HepG2 (cell line): ENCODE data around the gene SDC4. TPM values are rescaled to one million over a fixed set of nuclear protein-coding genes. Genes with fewer than 3 reads are reported as not detected.

Experiments used
- ATAC-seq: fragments of 200-7000 bp; cut with Tn5 transposase; 3 replicates; pipeline ENCODE4 v1.9.1; 2020; ENCODE audit warnings: mild to moderate bottlenecking, moderate library complexity
- BruUV-seq: library from RNA; stranded (reverse); fragments of 400-500 nt; replicated peaks from 2 replicates; lab custom pipeline; 2021; lab: Mats Ljungman, UMichigan
- CTCF ChIA-PET: fragments of 300-600 bp; formaldehyde crosslinking; extraction: SDS; loops from one replicate; lab custom pipeline; 2021; ENCODE audit warnings: low total read pairs, inconsistent platforms, low intra/inter-chr PET ratio; lab: Yijun Ruan, JAX
- POLR2A ChIA-PET: fragments of 350-600 bp; sonication (Branson Sonifier 250); formaldehyde crosslinking; loops from one replicate; lab custom pipeline; 2020; ENCODE audit warnings: antibody characterized with exemption, inconsistent platforms; lab: Yijun Ruan, JAX
- DNase-seq: peaks from one replicate; pipeline ENCODE4 v3.0.0-alpha.2; 2015; ENCODE audit warnings: low spot score
- FAIRE-seq: peaks from 3 replicates; lab custom pipeline; 2011; peaks lifted over from hg19 to GRCh38; lab: Jason Lieb, UNC
- H2AFZ ChIP-seq: one replicate; pipeline ENCODE4 v1.6.1; 2011; ENCODE audit warnings: low read length, inconsistent platforms
- H3K27ac ChIP-seq: fragments of 300-600 bp; 3 replicates; pipeline ENCODE4 v1.8.0; 2011; ENCODE audit warnings: mixed run types, mild to moderate bottlenecking, mixed read lengths, low read length, inconsistent platforms; ENCODE audit not compliant: insufficient read depth; ENCODE audit errors: extremely low read length
- H3K27me3 ChIP-seq, 2 experiments: fragments of 200-600 bp in 1 of 2; 2 replicates in 1 of 2; 3 replicates in 1 of 2; pipeline versions ENCODE4 v1.6.0 to v1.8.0; 2011; ENCODE audit warnings: low read length in 2 of 2, mild to moderate bottlenecking in 2 of 2, moderate library complexity in 2 of 2, inconsistent platforms in 1 of 2; ENCODE audit not compliant: insufficient read depth in 2 of 2, control insufficient read depth in 1 of 2
- H3K36me3 ChIP-seq, 2 experiments: fragments of 200-600 bp in 1 of 2; replicated peaks in 1 of 2; 2 replicates in 1 of 2; 3 replicates in 1 of 2; pipeline versions ENCODE4 v1.5.1 to v1.8.0; 2011; ENCODE audit warnings: low read length in 2 of 2, inconsistent platforms in 1 of 2; ENCODE audit not compliant: insufficient read depth in 2 of 2, control insufficient read depth in 1 of 2
- H3K4me1 ChIP-seq: 2 replicates; pipeline ENCODE4 v1.5.1; 2012; ENCODE audit warnings: low read length, inconsistent platforms; ENCODE audit not compliant: insufficient read depth
- H3K4me2 ChIP-seq: 2 replicates; pipeline ENCODE4 v1.6.0; 2011; ENCODE audit warnings: low read depth, low read length, inconsistent platforms
- H3K4me3 ChIP-seq, 3 experiments: fragments of 200-600 bp in 1 of 3; sonication (generic), shearing (Covaris generic) in 1 of 3; replicated peaks in 1 of 3; 2 replicates each; pipeline ENCODE4 v1.5.1; 2011 to 2016; ENCODE audit warnings: low read length in 3 of 3, inconsistent platforms in 2 of 3, low read depth in 2 of 3, mild to moderate bottlenecking in 2 of 3, control low read depth in 1 of 3, mixed read lengths in 1 of 3; ENCODE audit not compliant: insufficient read depth in 1 of 3
- H3K79me2 ChIP-seq: one replicate; pipeline ENCODE4 v1.6.1; 2011; ENCODE audit warnings: low read length, inconsistent platforms; ENCODE audit not compliant: insufficient read depth
- H3K9ac ChIP-seq: 2 replicates; pipeline ENCODE4 v1.6.0; 2011; ENCODE audit warnings: mild to moderate bottlenecking, low read depth, low read length, inconsistent platforms; ENCODE audit not compliant: insufficient read depth
- H3K9me3 ChIP-seq: 2 replicates; pipeline ENCODE4 v1.5.1; 2012; ENCODE audit warnings: mild to moderate bottlenecking, low read length
- H4K20me1 ChIP-seq: 2 replicates; pipeline ENCODE4 v1.6.0; 2011; ENCODE audit warnings: inconsistent platforms, mild to moderate bottlenecking, low read length, moderate library complexity; ENCODE audit not compliant: insufficient read depth
- FOXO4 ChIP-seq: sonication (generic); formaldehyde crosslinking; conservative IDR thresholded peaks from 2 replicates; pipeline ENCODE4 v1.8.1; 2023; ENCODE audit warnings: missing genetic modification reagents
- ZBTB10 ChIP-seq: sonication (generic); formaldehyde crosslinking; IDR thresholded peaks from 2 replicates; pipeline ENCODE4 v1.4.0; 2020; ENCODE audit warnings: missing genetic modification reagents, borderline replicate concordance
- WGBS: methylation state at CpG from one replicate; pipeline ENCODE4 v1.1.6; 2017; ENCODE audit warnings: low lambda C conversion rate; 5-methylcytosine and 5-hydroxymethylcytosine counted together
- in situ Hi-C: cut with HindIII; loops from 2 replicates; pipeline ENCODE4 v1.10.0; 2017; ENCODE audit warnings: low pct_unique_long_range_greater_than_20kb; ENCODE audit not compliant: extremely low pct_ligation_motif_present
- intact Hi-C: fragments of 100-400 bp; cut with micrococcal nuclease; formaldehyde crosslinking; loops from one replicate; pipeline ENCODE4 v1.10.0; 2022; ENCODE audit not compliant: unreplicated experiment
- polyA plus RNA-seq, 8 experiments: library from polyadenylated mRNA; depleted of rRNA in 3 of 8; stranded (reverse) in 7 of 8; unstranded in 1 of 8; fragments of >200 nt; fragmentation: Illumina TruSeq in 4 of 8; extraction: Trizol in 4 of 8; gene quantifications; 2 replicates each; pipeline versions ENCODE4 v1.2.1 to v1.2.3, GENCODE V29; 2011 to 2016; ENCODE audit warnings: low read depth in 4 of 8, missing spikeins in 1 of 8, mixed read lengths in 1 of 8; ENCODE audit not compliant: insufficient read depth in 1 of 8
- total RNA-seq, 5 experiments: library from RNA; depleted of rRNA; stranded (reverse); fragments of >200 nt; fragmentation: Illumina TruSeq; extraction: Trizol; gene quantifications; 2 replicates each; pipeline ENCODE4 v1.2.3, GENCODE V29; 2016; ENCODE audit warnings: low read depth in 1 of 5

SDC4 gene
- total and polyA plus RNA-seq, 2 of the 13 experiments (the other 11 are each of a cell fraction or from before 2014, with no cell fraction given), result 49.0 to 65.1 TPM

- CTCF ChIA-PET, result no interaction called here
- intact Hi-C loops, result loop anchor here (5.0 kb wide), 1 partner anchor 157 kb away; no protein-coding TSS in a partner anchor
- DNase-seq (no peak), FAIRE-seq (no peak), ATAC-seq (no peak)
- 0 out of 2 replicates have a peak, but pooled peaks have one; percentile 58 for TF ChIP-seq FOXO4 (CRISPR knock-in tag)
- no peak for TF ChIP-seq ZBTB10
- Histone ChIP-seq H3K9ac (no peak overlapping the region), H3K4me2 (no peak overlapping the region), H3K9me3 (no peaks in the 10 kb centered on the region), H2AFZ (no peak overlapping the region), H3K27ac (no peak overlapping the region), H3K4me3 (no peak overlapping the region), H3K36me3 (no peaks in the 10 kb centered on the region), H3K4me1 (peaks cover 16% of the 10 kb centered on the region; the same call in 1 of the 2 replicates), H3K27me3 (peaks cover 2 to 49% of the 10 kb centered on the region in 2 experiments; a peak in 4 of 5 replicates), H3K79me2 (no peaks in the 10 kb centered on the region), H4K20me1 (no peaks in the 10 kb centered on the region)
- 5% methylated on average over 1 of the region's 1 CpG for WGBS
- BruUV-seq, result no TSS peak
- POLR2A ChIA-PET, result no interaction called here
- in situ Hi-C loops, result loop anchor here (10.0 kb wide), 1 partner anchor 280 kb away; no protein-coding TSS in a partner anchor
These were observed 53.6 kb downstream of the SDC4 start for GRCh38 chr20:45294659-45295058.
